ENCODE measurements around the gene RPS6KA5. TPM values are rescaled to one million over a fixed set of nuclear protein-coding genes. Genes with fewer than 3 reads are reported as not detected.

RPS6KA5 gene
- total RNA-seq = 10 to 100 TPM in 1 of 2 donors, 1 to 10 TPM in 1; 8.9 to 10.3 TPM

DNA sequence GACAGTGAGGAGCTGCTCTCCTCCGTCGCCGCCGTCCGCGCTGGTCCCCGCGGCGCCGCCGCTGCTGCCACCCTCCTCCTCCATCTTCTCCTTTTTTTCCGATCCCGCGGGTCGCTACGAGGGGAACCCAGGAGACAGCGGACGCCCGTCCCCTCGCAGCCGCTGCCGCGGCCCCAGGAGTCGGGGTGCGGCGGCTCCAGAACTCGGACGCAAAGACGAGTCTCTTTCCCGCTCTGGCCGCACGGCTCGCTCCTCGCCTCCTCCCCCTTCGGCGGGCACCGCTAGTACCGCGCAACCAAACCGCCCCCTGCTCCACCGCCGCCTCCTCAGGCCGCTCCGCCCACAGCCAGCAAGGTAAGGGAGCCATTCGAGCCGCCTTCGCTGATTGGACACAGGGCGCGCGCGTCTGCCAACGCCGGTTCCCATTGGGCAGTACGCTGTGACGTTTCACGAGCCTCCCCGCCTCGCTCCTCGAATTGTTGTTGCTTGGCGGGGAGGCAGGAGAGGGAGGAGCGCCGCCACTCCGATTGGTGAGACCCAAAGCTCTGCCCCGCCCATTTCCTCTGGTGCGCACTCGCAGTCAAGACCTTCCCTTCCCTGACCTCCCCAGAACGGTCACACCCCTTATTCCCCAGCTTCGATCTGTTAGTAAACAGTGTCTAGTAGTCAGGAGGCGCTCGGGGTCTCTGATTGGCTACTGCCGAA is at the start of gene RPS6KA5:
RPS6KA5 (minus strand) TSS at position 291 of the 705 bp plus-strand sequence; CDS start at position 84, 207 bp downstream.
- TF ChIP-seq, protein P1, sequence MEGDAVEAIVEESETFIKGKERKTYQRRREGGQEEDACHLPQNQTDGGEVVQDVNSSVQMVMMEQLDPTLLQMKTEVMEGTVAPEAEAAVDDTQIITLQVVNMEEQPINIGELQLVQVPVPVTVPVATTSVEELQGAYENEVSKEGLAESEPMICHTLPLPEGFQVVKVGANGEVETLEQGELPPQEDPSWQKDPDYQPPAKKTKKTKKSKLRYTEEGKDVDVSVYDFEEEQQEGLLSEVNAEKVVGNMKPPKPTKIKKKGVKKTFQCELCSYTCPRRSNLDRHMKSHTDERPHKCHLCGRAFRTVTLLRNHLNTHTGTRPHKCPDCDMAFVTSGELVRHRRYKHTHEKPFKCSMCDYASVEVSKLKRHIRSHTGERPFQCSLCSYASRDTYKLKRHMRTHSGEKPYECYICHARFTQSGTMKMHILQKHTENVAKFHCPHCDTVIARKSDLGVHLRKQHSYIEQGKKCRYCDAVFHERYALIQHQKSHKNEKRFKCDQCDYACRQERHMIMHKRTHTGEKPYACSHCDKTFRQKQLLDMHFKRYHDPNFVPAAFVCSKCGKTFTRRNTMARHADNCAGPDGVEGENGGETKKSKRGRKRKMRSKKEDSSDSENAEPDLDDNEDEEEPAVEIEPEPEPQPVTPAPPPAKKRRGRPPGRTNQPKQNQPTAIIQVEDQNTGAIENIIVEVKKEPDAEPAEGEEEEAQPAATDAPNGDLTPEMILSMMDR (IDR thresholded peaks at IDR 0.05) = peak in 2 of 4 experiments; percentile 57
- TF ChIP-seq POLR2A (IDR thresholded peaks at IDR 0.05) = peak; percentile 96
- peak; percentile 97 for TF ChIP-seq POLR2AphosphoS5 (IDR thresholded peaks at IDR 0.05)
- H3K4me1 ChIP-seq (replicated peaks) = no peaks in the 10 kb centered on the region
- peak within 1 kb of the TSS; percentile 95 to 99 for H3K27ac ChIP-seq
- H3K36me3 ChIP-seq = no peaks in the 10 kb centered on the region
- under 1% methylated on average over 70 of the region's 71 CpGs for WGBS
- peak; percentile 100 for DNase-seq (ENCODE audit: low spot score)
- no peaks in the 10 kb centered on the region for H3K27me3 ChIP-seq (replicated peaks; ENCODE audit: insufficient read depth)
- H3K9me3 ChIP-seq = no peaks in the 10 kb centered on the region
- intact Hi-C loops (cut with DNase I) = loop anchor here (2.0 to 10.0 kb wide), 2 partner anchors 110 to 224 kb away; no protein-coding TSS in a partner anchor
- H3K4me3 ChIP-seq = peak within 1 kb of the TSS; percentile 80 to 82

DNA sequence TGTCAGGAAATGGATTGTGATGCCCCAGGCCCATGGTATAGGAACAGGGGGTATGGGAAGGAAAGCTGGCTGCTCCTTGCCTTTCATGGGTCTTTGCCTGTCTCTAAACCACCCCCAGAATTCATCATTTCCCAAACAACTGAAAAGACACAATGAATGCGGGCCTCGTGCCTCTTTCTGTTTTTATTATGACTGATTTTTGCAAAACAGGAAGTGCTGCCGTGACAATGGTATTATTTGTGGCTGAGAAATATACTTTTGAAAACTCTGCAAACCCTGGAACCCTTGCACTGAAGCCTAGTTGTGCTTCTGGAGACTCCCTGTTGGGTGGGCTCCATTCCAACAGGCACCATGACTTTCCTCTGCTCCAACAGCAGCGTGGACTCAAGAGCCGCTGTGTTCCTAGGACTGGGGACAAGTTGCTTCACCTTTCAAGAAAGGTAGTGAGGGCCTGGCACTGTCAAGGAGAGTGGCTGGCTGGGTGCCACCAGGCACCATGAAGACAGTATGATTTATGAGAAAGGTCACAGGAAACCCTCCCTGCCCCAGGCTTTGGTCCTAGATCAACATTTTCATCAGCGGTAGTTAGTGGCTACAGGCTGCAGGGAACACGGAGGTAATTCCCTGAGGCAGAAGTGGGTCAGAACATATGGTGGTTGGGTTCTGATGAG is 48.6 kb upstream of the RPS6KA5 start:
- Histone ChIP-seq H3K36me3 (no peaks in the 10 kb centered on the region), H3K9me3 (no peaks in the 10 kb centered on the region), H3K27ac (peak overlapping the region; percentile 12 to 45), H3K4me3 (no peak overlapping the region), H3K4me1 (replicated peaks) (no peaks in the 10 kb centered on the region), H3K27me3 (replicated peaks; ENCODE audit: insufficient read depth) (no peaks in the 10 kb centered on the region)
- TF ChIP-seq POLR2AphosphoS5 (IDR thresholded peaks at IDR 0.05) = peak; percentile 65
- TF ChIP-seq, protein P1 (IDR thresholded peaks at IDR 0.05) = no peak
- WGBS = 34% methylated on average over 7 of the region's 7 CpGs
- intact Hi-C loops (cut with DNase I) = no loop called here
- peak; percentile 58 for DNase-seq (ENCODE audit: low spot score)

DNA sequence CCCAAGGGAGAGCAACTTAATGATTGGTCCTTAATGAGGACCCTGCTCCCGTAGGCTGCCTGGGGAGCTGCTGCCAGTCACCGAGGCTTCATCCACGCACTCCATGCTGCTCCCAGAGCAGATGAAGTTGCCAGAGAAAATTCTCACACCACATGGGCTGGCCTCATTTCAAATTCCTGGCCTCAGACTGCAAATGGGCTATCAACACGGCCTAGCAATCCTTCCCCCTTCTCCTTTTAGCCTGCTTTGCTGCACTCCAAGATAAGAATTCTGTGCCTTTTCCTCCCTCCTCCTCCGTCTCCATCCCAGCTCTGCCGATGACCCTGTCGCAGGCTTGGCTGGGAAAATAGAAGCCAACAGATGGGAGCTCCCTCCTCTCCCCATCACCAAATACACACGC is 42.7 kb upstream of the RPS6KA5 start:
- no peak for DNase-seq (ENCODE audit: low spot score)
- Histone ChIP-seq H3K4me1 (replicated peaks) (no peaks in the 10 kb centered on the region), H3K36me3 (no peaks in the 10 kb centered on the region), H3K4me3 (no peak overlapping the region), H3K27ac (no peak overlapping the region), H3K9me3 (no peaks in the 10 kb centered on the region), H3K27me3 (replicated peaks; ENCODE audit: insufficient read depth) (no peaks in the 10 kb centered on the region)
- intact Hi-C loops (cut with DNase I) = no loop called here
- 74% methylated on average over 8 of the region's 8 CpGs for WGBS
- TF ChIP-seq, protein P1 (IDR thresholded peaks at IDR 0.05) = no peak
- TF ChIP-seq POLR2A (IDR thresholded peaks at IDR 0.05) (no peak), POLR2AphosphoS5 (IDR thresholded peaks at IDR 0.05) (no peak)

DNA sequence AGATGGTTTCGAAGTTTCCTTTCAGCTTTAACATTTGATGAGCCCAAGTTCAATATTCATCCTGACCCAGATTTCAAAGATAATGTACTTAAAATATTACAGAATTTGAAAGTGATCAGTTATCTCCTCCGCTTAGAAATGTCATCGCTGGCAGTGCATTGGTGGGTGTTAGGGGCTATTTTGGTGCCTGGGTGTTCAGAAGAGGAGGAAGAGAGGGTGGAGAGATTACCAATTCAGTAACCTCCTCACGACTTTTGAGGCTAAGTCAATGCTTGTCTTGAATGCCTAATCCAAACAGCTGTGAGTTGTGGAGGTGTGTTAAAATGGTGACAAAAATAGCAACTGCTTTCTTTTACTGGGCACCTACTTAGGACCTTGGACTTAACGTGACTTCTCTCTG is 39.7 kb upstream of the RPS6KA5 start:
- no peaks in the 10 kb centered on the region for H3K36me3 ChIP-seq
- DNase-seq (ENCODE audit: low spot score) = no peak
- 91% methylated on average over 5 of the region's 5 CpGs for WGBS
- intact Hi-C loops (cut with DNase I) = no loop called here
- H3K4me3 ChIP-seq = no peak overlapping the region
- TF ChIP-seq POLR2AphosphoS5 (IDR thresholded peaks at IDR 0.05) (no peak), POLR2A (IDR thresholded peaks at IDR 0.05) (no peak)
- TF ChIP-seq, protein P1 (IDR thresholded peaks at IDR 0.05) = no peak
- H3K4me1 ChIP-seq (replicated peaks) = no peaks in the 10 kb centered on the region
- no peaks in the 10 kb centered on the region for H3K9me3 ChIP-seq
- no peaks in the 10 kb centered on the region for H3K27me3 ChIP-seq (replicated peaks; ENCODE audit: insufficient read depth)
- no peak overlapping the region for H3K27ac ChIP-seq
